Measurements from ENCODE around the gene MCC. TPM values are rescaled to one million over a fixed set of nuclear protein-coding genes. Genes with fewer than 3 reads are reported as not detected.

Gene MCC
- total RNA-seq, 2 donors from 2014 or later = 4.3 TPM

DNA sequence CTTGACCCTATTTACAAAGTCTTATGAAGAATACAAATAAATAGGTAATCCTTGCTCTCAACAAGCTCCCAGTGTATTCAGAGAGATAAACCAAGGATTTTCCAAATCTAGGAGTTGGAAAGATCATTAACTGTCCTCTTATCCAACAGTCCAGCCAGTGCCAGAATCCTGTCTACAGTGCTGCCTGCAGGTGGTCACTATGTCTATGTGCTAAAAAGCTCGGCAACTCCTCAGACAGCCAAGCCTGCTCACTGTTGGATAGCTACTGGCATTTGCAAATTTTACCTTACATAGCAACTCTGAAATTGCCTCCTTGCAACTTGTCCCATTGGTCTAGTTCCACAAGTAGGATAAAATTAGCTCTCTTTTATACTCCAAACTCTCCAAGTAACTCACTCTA lies 324.2 kb downstream of the MCC start:
- no peaks in the 10 kb centered on the region for H3K4me1 Mint-ChIP-seq
- no peak for ATAC-seq (replicated peaks)
- H3K27me3 Mint-ChIP-seq = no peaks in the 10 kb centered on the region
- no peak overlapping the region for H3K27ac Mint-ChIP-seq
- H3K36me3 Mint-ChIP-seq (ENCODE audit: low read depth) = no peaks in the 10 kb centered on the region
- H3K9me3 Mint-ChIP-seq = no peaks in the 10 kb centered on the region
- no peak overlapping the region for H3K4me3 Mint-ChIP-seq

DNA sequence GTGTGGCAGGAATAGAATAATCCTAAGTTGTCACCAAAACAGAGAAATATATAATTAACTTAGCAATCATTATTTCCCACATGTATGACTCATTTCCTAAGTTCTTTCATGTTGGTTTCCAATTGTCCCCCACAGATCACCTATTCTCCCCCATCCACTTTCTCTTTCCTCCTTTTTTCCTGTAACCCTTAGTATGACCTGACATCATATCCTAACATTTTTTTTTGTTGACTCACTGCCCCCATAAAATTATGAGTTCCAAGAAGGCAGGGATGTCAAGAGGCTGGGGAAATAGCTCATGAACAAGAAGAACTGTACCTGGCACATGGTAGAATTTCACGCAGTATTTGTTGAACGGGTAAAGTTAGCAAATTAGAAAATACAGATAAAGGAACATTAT lies 324.9 kb downstream of the MCC start:
- Mint-ChIP-seq H3K27me3 (no peaks in the 10 kb centered on the region), H3K4me1 (no peaks in the 10 kb centered on the region), H3K9me3 (no peaks in the 10 kb centered on the region), H3K27ac (no peak overlapping the region), H3K36me3 (ENCODE audit: low read depth) (no peaks in the 10 kb centered on the region), H3K4me3 (no peak overlapping the region)
- no peak for ATAC-seq (replicated peaks)

GRCh38 chr5:113162770-113163169 lies 325.5 kb downstream of the MCC start:
- no peaks in the 10 kb centered on the region for H3K9me3 Mint-ChIP-seq
- no peak overlapping the region for H3K27ac Mint-ChIP-seq
- no peak for ATAC-seq (replicated peaks)
- H3K4me3 Mint-ChIP-seq = no peak overlapping the region
- no peaks in the 10 kb centered on the region for H3K36me3 Mint-ChIP-seq (ENCODE audit: low read depth)
- H3K27me3 Mint-ChIP-seq = no peaks in the 10 kb centered on the region
- no peaks in the 10 kb centered on the region for H3K4me1 Mint-ChIP-seq

GRCh38 chr5:113162208-113162607 lies 326.0 kb downstream of the MCC start:
- Mint-ChIP-seq H3K9me3 (no peaks in the 10 kb centered on the region), H3K4me3 (no peak overlapping the region), H3K27ac (no peak overlapping the region), H3K36me3 (ENCODE audit: low read depth) (no peaks in the 10 kb centered on the region), H3K27me3 (no peaks in the 10 kb centered on the region), H3K4me1 (no peaks in the 10 kb centered on the region)
- no peak for ATAC-seq (replicated peaks)

GRCh38 chr5:113161806-113162205 lies 326.4 kb downstream of the MCC start:
- no peaks in the 10 kb centered on the region for H3K27me3 Mint-ChIP-seq
- no peak overlapping the region for H3K4me3 Mint-ChIP-seq
- no peaks in the 10 kb centered on the region for H3K9me3 Mint-ChIP-seq
- H3K4me1 Mint-ChIP-seq = no peaks in the 10 kb centered on the region
- H3K27ac Mint-ChIP-seq = no peak overlapping the region
- no peak for ATAC-seq (replicated peaks)
- no peaks in the 10 kb centered on the region for H3K36me3 Mint-ChIP-seq (ENCODE audit: low read depth)

- Mint-ChIP-seq H3K4me1 (no peaks in the 10 kb centered on the region), H3K4me3 (no peak overlapping the region), H3K36me3 (ENCODE audit: low read depth) (no peaks in the 10 kb centered on the region), H3K9me3 (no peaks in the 10 kb centered on the region), H3K27me3 (no peaks in the 10 kb centered on the region), H3K27ac (no peak overlapping the region)
- no peak for ATAC-seq (replicated peaks)
Measured at GRCh38 chr5:113157886-113158285, 330.4 kb downstream of the MCC start.

DNA sequence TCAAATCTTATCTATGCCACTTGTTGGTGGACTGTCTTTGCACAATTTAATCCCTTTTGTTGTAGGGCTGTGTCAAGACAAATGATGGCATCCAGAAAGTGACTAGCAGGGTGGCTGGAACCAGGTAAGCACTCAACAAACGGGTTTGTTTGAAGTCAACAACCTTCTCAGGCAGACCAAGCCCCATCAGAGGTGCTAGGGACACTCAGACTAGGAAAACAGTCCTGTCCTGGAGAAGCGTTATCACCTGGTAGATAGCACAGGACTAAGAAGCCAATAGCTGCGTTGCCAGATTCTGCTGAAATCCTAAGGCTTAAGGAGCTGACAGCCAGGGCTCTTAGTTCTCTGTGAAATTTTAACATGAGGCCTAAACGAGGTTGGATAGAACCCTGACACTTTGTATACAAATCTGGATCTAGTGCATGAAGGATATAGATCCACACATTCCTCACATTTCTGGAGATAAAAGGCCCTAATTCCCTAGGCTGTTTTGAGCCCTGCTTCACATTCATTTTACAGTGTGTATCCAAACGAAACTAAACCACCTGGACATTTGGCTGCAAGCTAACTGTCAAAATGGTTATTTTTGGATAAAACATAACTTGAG lies 331.9 kb downstream of the MCC start:
- no peaks in the 10 kb centered on the region for H3K27me3 Mint-ChIP-seq
- H3K27ac Mint-ChIP-seq = no peak overlapping the region
- no peaks in the 10 kb centered on the region for H3K36me3 Mint-ChIP-seq (ENCODE audit: low read depth)
- no peaks in the 10 kb centered on the region for H3K4me1 Mint-ChIP-seq
- H3K9me3 Mint-ChIP-seq = no peaks in the 10 kb centered on the region
- no peak overlapping the region for H3K4me3 Mint-ChIP-seq
- no peak for ATAC-seq (replicated peaks)

- no peak overlapping the region for H3K4me3 Mint-ChIP-seq
- H3K27ac Mint-ChIP-seq = no peak overlapping the region
- no peak for ATAC-seq (replicated peaks)
- no peaks in the 10 kb centered on the region for H3K27me3 Mint-ChIP-seq
- H3K9me3 Mint-ChIP-seq = no peaks in the 10 kb centered on the region
- H3K4me1 Mint-ChIP-seq = peaks cover 5% of the 10 kb centered on the region
- H3K36me3 Mint-ChIP-seq (ENCODE audit: low read depth) = no peaks in the 10 kb centered on the region
Measured at GRCh38 chr5:113153512-113154097, 334.6 kb downstream of the MCC start.

DNA sequence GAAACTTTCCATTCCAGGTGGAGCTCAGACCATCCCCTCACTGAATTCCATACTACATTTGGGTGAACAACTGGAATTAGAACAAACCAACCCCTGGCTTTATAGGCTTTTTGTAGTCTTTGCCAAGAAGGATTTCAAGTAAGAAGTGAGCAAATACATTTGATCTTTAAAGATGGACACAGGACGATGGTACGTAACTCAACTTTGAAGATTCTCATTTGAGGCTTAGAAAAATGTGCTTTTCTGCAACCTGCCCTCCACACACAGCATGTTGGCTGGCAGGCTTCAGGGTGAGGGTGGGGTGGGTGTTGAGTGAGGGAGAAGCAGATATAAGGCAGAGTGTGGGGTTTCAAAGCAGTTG lies 335.9 kb downstream of the MCC start:
- Mint-ChIP-seq H3K27me3 (no peaks in the 10 kb centered on the region), H3K4me3 (no peak overlapping the region), H3K36me3 (ENCODE audit: low read depth) (no peaks in the 10 kb centered on the region), H3K9me3 (no peaks in the 10 kb centered on the region), H3K27ac (no peak overlapping the region), H3K4me1 (peaks cover 5% of the 10 kb centered on the region)
- ATAC-seq (replicated peaks) = no peak

- H3K4me1 Mint-ChIP-seq = peaks cover 5% of the 10 kb centered on the region
- no peaks in the 10 kb centered on the region for H3K27me3 Mint-ChIP-seq
- no peak overlapping the region for H3K4me3 Mint-ChIP-seq
- H3K9me3 Mint-ChIP-seq = no peaks in the 10 kb centered on the region
- H3K36me3 Mint-ChIP-seq (ENCODE audit: low read depth) = no peaks in the 10 kb centered on the region
- H3K27ac Mint-ChIP-seq = no peak overlapping the region
- no peak for ATAC-seq (replicated peaks)
Measured at GRCh38 chr5:113151641-113152379, 336.4 kb downstream of the MCC start.

DNA sequence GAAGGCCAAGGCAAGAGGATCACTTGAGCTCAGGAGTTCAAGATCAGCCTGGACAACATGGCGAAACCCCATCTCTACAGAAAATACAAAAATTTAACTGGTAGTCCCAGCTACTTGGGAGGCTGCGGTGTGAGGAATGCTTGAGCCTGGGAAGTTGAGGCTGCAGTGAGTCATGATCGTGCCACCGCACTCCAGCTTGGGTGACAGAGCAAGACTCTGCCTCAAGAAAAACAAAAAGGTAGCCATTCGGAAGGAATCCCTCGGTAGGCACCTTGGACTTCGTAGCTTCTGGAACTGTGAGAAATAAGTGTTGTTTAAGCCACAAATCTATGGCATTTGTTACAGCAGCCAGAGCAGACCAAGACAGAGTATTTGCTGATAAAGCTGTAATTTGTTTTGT lies 337.4 kb downstream of the MCC start:
- ATAC-seq (replicated peaks) = no peak
- Mint-ChIP-seq H3K4me1 (peaks cover 5% of the 10 kb centered on the region), H3K4me3 (no peak overlapping the region)

GRCh38 chr5:113150221-113150620 lies 338.0 kb downstream of the MCC start:
- H3K27me3 Mint-ChIP-seq = no peaks in the 10 kb centered on the region
- H3K27ac Mint-ChIP-seq = peak overlapping the region; percentile 8
- ATAC-seq (replicated peaks) = no peak
- H3K36me3 Mint-ChIP-seq (ENCODE audit: low read depth) = no peaks in the 10 kb centered on the region
- no peaks in the 10 kb centered on the region for H3K9me3 Mint-ChIP-seq
- H3K4me1 Mint-ChIP-seq = peaks cover 5% of the 10 kb centered on the region
- H3K4me3 Mint-ChIP-seq = no peak overlapping the region

More for the DNA sequence above, 337.4 kb downstream of the MCC start:
- Mint-ChIP-seq H3K27ac (no peak overlapping the region), H3K36me3 (ENCODE audit: low read depth) (no peaks in the 10 kb centered on the region), H3K27me3 (no peaks in the 10 kb centered on the region), H3K9me3 (no peaks in the 10 kb centered on the region)

DNA sequence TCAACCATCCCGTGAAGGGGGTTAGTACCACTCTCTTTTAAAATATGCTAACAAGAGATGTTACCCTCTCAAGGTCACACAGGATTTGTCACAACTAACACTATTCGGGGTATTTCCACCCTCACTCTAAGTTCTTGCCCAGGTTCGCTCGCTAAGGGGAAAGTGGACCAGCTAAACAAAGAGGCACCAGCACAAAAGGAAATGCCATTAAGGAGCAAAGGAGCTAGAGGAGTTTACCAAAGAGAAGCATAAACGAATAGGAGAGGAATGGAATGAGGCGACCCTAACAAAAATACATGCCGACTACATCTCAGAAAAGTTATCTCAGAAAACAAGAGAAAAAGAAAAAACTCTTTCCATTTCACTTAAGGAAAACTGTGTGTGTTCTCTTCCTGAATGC lies 340.7 kb downstream of the MCC start:
- H3K36me3 Mint-ChIP-seq (ENCODE audit: low read depth) = no peaks in the 10 kb centered on the region
- no peaks in the 10 kb centered on the region for H3K27me3 Mint-ChIP-seq
- H3K4me1 Mint-ChIP-seq = peaks cover 5% of the 10 kb centered on the region
- no peak for ATAC-seq (replicated peaks)
- no peak overlapping the region for H3K4me3 Mint-ChIP-seq
- no peaks in the 10 kb centered on the region for H3K9me3 Mint-ChIP-seq
- no peak overlapping the region for H3K27ac Mint-ChIP-seq

- no peak for ATAC-seq (replicated peaks)
- no peak overlapping the region for H3K27ac Mint-ChIP-seq
- H3K9me3 Mint-ChIP-seq = no peaks in the 10 kb centered on the region
- H3K4me3 Mint-ChIP-seq = no peak overlapping the region
- H3K4me1 Mint-ChIP-seq = peaks cover 5% of the 10 kb centered on the region
- H3K36me3 Mint-ChIP-seq (ENCODE audit: low read depth) = no peaks in the 10 kb centered on the region
- no peaks in the 10 kb centered on the region for H3K27me3 Mint-ChIP-seq
Measured at GRCh38 chr5:113147101-113147508, 341.1 kb downstream of the MCC start.

DNA sequence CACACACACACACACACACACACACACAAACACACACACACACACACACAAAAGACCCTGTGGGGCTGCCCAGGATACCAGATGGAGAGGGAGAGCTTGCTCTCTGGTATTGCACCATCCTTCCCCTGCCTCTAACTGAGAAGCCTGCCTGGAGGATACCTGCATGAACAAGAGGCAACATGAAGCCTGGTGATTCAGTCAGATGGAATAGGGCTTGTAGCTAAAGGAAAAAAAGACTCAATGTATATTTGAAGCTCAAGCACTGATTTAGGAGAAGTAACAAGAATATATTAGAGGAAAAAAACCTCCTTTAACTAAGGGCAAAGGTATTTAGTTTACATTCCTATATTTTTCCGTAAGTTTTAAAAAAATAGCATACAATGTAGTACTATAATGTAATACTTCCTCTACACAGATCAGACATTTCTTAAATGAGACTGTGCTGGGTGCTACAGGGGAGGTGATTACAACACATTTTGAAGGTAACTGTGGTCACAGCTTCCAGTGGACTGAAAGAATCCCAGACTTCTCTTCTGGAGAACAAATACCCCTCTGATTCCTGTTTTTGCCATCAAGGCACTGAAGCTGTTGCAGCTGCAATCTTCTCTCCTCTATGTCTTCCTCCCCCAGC lies 342.4 kb downstream of the MCC start:
- Mint-ChIP-seq H3K9me3 (no peaks in the 10 kb centered on the region), H3K4me1 (peaks cover 5% of the 10 kb centered on the region), H3K27me3 (no peaks in the 10 kb centered on the region), H3K36me3 (ENCODE audit: low read depth) (no peaks in the 10 kb centered on the region), H3K4me3 (no peak overlapping the region), H3K27ac (no peak overlapping the region)
- ATAC-seq (replicated peaks) = no peak
